HG02798 (cell line): ENCODE data around the gene FTCD.
"Not testable (repeated sequence)": the region's sequence is repeated elsewhere in the genome, so short reads cannot be mapped to it uniquely, and the experiment has no call there.

ENCODE experiments used
- ATAC-seq: cut with Tn5 transposase; IDR thresholded peaks from one replicate; pipeline ENCODE4 v1.9.1; 2021; ENCODE audit warnings: mild to moderate bottlenecking; ENCODE audit not compliant: unreplicated experiment, poor library complexity

FTCD gene

GRCh38 chr21:46188226-46189212 lies 33.1 kb upstream of the FTCD start:
- ATAC-seq, result no peak

GRCh38 chr21:46187814-46188213 lies 32.4 kb upstream of the FTCD start:
- ATAC-seq, result no peak

GRCh38 chr21:46187261-46187660 lies 31.9 kb upstream of the FTCD start:
- ATAC-seq, result no peak

- no peak for ATAC-seq
Measured at GRCh38 chr21:46185716-46186115, 30.3 kb upstream of the FTCD start.

GRCh38 chr21:46184625-46185555 lies 29.5 kb upstream of the FTCD start:
- ATAC-seq, result peak; percentile 65

GRCh38 chr21:46183910-46184624 lies 28.7 kb upstream of the FTCD start, which contains the start of gene SPATC1L:
Gene SPATC1L, minus strand, starts transcription at chr21:46184459. Its CDS starts 1,643 bp downstream, at chr21:46182816.
- ATAC-seq, result peak; percentile 55

GRCh38 chr21:46183337-46183909 lies 28.0 kb upstream of the FTCD start:
- ATAC-seq, result not testable (repeated sequence)

- ATAC-seq, result no peak
Measured at GRCh38 chr21:46182548-46183336, 27.4 kb upstream of the FTCD start.

- no peak for ATAC-seq
Measured at GRCh38 chr21:46181953-46182547, 26.7 kb upstream of the FTCD start.

- no peak for ATAC-seq
Measured at GRCh38 chr21:46181436-46181835, 26.1 kb upstream of the FTCD start.

GRCh38 chr21:46180778-46181391 lies 25.5 kb upstream of the FTCD start:
- ATAC-seq, result no peak

- no peak for ATAC-seq
Measured at GRCh38 chr21:46180079-46180722, 24.8 kb upstream of the FTCD start.

GRCh38 chr21:46179708-46180078 lies 24.3 kb upstream of the FTCD start:
- no peak for ATAC-seq

GRCh38 chr21:46178961-46179360 lies 23.6 kb upstream of the FTCD start:
- ATAC-seq, result no peak

- not testable (repeated sequence) for ATAC-seq
Measured at GRCh38 chr21:46176443-46177129, 21.2 kb upstream of the FTCD start.

- no peak for ATAC-seq
Measured at GRCh38 chr21:46173573-46173972, 18.2 kb upstream of the FTCD start.

GRCh38 chr21:46172863-46173528 lies 17.6 kb upstream of the FTCD start:
- ATAC-seq, result no peak
